Left lung (tissue), 10 donors: ENCODE data around the gene STAG3. TPM values are rescaled to one million over a fixed set of nuclear protein-coding genes. Genes with fewer than 3 reads are reported as not detected.
"Not testable (repeated sequence)": the region's sequence is repeated elsewhere in the genome, so short reads cannot be mapped to it uniquely, and the experiment has no call there.

ENCODE experiments used
- ATAC-seq: fragments of 200-7000 bp; cut with Tn5 transposase; one replicate; pipeline ENCODE4 v1.9.1; 2020; ENCODE audit warnings: moderate library complexity
- DNase-seq, 4 donors: peaks; one replicate each; pipeline ENCODE4 v3.0.0-alpha.2; 2013 to 2020
- H3K27ac ChIP-seq, 2 donors: fragments of 200-600 bp; sonication (generic) in 1 of 2; one replicate each; pipeline versions ENCODE4 v1.5.0 to v1.8.0; 2020 to 2021
- H3K27me3 ChIP-seq, 2 donors: fragments of 200-600 bp; sonication (generic) in 1 of 2; one replicate each; pipeline versions ENCODE4 v1.5.0 to v1.8.0; 2020 to 2021
- H3K36me3 ChIP-seq, 2 donors: fragments of 200-600 bp; sonication (generic) in 1 of 2; one replicate each; pipeline versions ENCODE4 v1.5.0 to v1.8.0; 2020 to 2021
- H3K4me1 ChIP-seq, 2 donors: fragments of 200-600 bp; one replicate each; pipeline ENCODE4 v1.8.0; 2021
- H3K4me3 ChIP-seq, 2 donors: fragments of 200-600 bp; sonication (generic) in 1 of 2; one replicate each; pipeline versions ENCODE4 v1.5.0 to v1.8.0; 2020 to 2021; ENCODE audit warnings: mild to moderate bottlenecking in 1 of 2
- H3K9me3 ChIP-seq, 2 donors: fragments of 200-600 bp; sonication (generic) in 1 of 2; one replicate each; pipeline versions ENCODE4 v1.5.0 to v1.8.0; 2020 to 2021
- CTCF ChIP-seq, 2 donors: fragments of 200-600 bp; sonication (generic) in 1 of 2; IDR thresholded peaks; one replicate each; pipeline versions ENCODE4 v1.5.0 to v1.8.0; 2021; ENCODE audit warnings: antibody characterized with exemption in 2 of 2
- intact Hi-C, 2 donors: fragments of 100-400 bp; cut with DNase I; formaldehyde crosslinking; loops; one replicate each; pipeline versions ENCODE4 v1.11.2 to v1.14.2; 2022
- polyA plus RNA-seq, 6 donors: library from polyadenylated mRNA; unstranded; fragments of 120-200 nt; gene quantifications; one replicate each; pipeline ENCODE4 v1.2.1, GENCODE V29; 2013; ENCODE audit not compliant: insufficient read length in 6 of 6
- total RNA-seq, 2 donors: library from RNA; stranded (reverse); fragmentation: NEBNext Ultra II Directional; extraction: Animal tissue kit (Norgen Biotek cat#: 25700); gene quantifications; one replicate each; pipeline ENCODE4 v1.2.1, GENCODE V29; 2021
- donor health status: DM: no; HTN: yes; CAD: no.
- donor health status: DM: no; HTN: no; CAD: no.

Gene STAG3
- total and polyA plus RNA-seq, 8 donors, result 0.96 to 27.3 (median 22.4) TPM

- ATAC-seq (no peak), DNase-seq (peak in 1 of 4 donors; percentile 61)
- Histone ChIP-seq H3K4me1 (no peaks in the 10 kb centered on the region), H3K36me3 (peaks cover 0 to 14% of the 10 kb centered on the region in 2 donors), H3K9me3 (no peaks in the 10 kb centered on the region), H3K27me3 (no peaks in the 10 kb centered on the region), H3K27ac (peak overlapping the region in 1 of 2 donors; percentile 34), H3K4me3 (peak overlapping the region in 1 of 2 donors; percentile 28)
- TF ChIP-seq CTCF (IDR thresholded peaks at IDR 0.05), result no peak
- intact Hi-C loops, result loop anchor here in 1 of 2 donors (5.0 kb wide), 1 partner anchor 83 kb away; no protein-coding TSS in a partner anchor
Observed at GRCh38 chr7:100220586-100221230, 43.0 kb downstream of the STAG3 start.

- ATAC-seq, result peak; percentile 9
- Histone ChIP-seq H3K9me3 (no peaks in the 10 kb centered on the region), H3K4me1 (no peaks in the 10 kb centered on the region), H3K36me3 (peaks cover 0 to 14% of the 10 kb centered on the region in 2 donors), H3K27me3 (no peaks in the 10 kb centered on the region), H3K4me3 (peak overlapping the region in 1 of 2 donors; percentile 28), H3K27ac (peak overlapping the region in 1 of 2 donors; percentile 34)
- no peak for TF ChIP-seq CTCF (IDR thresholded peaks at IDR 0.05)
- intact Hi-C loops, result loop anchor here in 1 of 2 donors (5.0 kb wide), 1 partner anchor 84 kb away; no protein-coding TSS in a partner anchor
- DNase-seq, result no peak
Observed at GRCh38 chr7:100221231-100221718, 43.6 kb downstream of the STAG3 start.

- Histone ChIP-seq H3K27me3 (no peaks in the 10 kb centered on the region), H3K9me3 (no peaks in the 10 kb centered on the region), H3K4me1 (no peaks in the 10 kb centered on the region), H3K36me3 (peaks cover 0 to 14% of the 10 kb centered on the region in 2 donors), H3K4me3 (no peak overlapping the region), H3K27ac (no peak overlapping the region)
- ATAC-seq, result no peak
- no peak for DNase-seq
- no peak for TF ChIP-seq CTCF (IDR thresholded peaks at IDR 0.05)
- intact Hi-C loops, result loop anchor here in 1 of 2 donors (5.0 kb wide), 1 partner anchor 85 kb away; no protein-coding TSS in a partner anchor
Observed at GRCh38 chr7:100221767-100222444, 44.2 kb downstream of the STAG3 start.

- no peaks in the 10 kb centered on the region for H3K27me3 ChIP-seq
- no peak overlapping the region for H3K4me3 ChIP-seq
- peaks cover 0 to 14% of the 10 kb centered on the region in 2 donors for H3K36me3 ChIP-seq
- no peak overlapping the region for H3K27ac ChIP-seq
- TF ChIP-seq CTCF (IDR thresholded peaks at IDR 0.05), result no peak
- peak in 1 of 4 donors; percentile 65 for DNase-seq
- H3K9me3 ChIP-seq, result no peaks in the 10 kb centered on the region
- ATAC-seq, result no peak
- no peaks in the 10 kb centered on the region for H3K4me1 ChIP-seq
- intact Hi-C loops, result loop anchor here in 1 of 2 donors (5.0 kb wide), 1 partner anchor 85 kb away; no protein-coding TSS in a partner anchor
Observed at GRCh38 chr7:100222445-100223132, 44.9 kb downstream of the STAG3 start.

DNA sequence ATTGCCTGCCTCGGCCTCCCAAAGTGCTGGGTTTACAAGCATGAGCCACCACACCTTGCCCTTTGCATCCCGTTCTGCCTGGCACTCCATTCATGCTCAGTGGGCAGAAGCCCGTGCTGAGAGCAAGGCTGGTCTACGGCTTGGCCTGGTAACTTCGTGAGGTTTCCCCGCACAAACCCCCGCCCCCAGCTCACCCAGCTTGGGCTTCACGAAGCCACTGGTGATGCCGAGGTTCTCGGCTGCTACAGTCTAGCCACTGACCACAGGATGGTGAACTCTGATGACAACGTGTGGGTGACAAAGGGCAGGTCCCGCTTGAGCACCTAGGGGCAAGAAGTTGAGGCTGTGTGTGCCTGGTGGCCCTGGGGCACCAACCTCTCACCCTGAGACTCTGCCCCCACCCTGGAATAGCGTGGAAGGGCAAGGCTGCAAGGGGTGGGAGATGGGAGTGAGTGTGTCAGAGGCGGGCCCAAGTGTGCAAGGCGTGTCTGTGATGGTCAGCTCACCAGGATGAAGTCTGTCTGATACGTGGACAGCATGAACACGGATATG, 45.7 kb downstream of the STAG3 start:
- not testable (repeated sequence) for H3K27ac ChIP-seq, H3K4me1 ChIP-seq, H3K9me3 ChIP-seq, H3K27me3 ChIP-seq, H3K4me3 ChIP-seq, DNase-seq, ATAC-seq
- intact Hi-C loops, result loop anchor here in 1 of 2 donors (5.0 kb wide), 1 partner anchor 86 kb away; no protein-coding TSS in a partner anchor
- peaks cover 0 to 14% of the 10 kb centered on the region in 2 donors for H3K36me3 ChIP-seq

GRCh38 chr7:100224891-100225290, 47.2 kb downstream of the STAG3 start:
- not testable (repeated sequence) for H3K4me1 ChIP-seq, H3K4me3 ChIP-seq, DNase-seq, H3K27me3 ChIP-seq, ATAC-seq, H3K9me3 ChIP-seq, H3K27ac ChIP-seq
- intact Hi-C loops, result loop anchor here in 1 of 2 donors (5.0 kb wide), 1 partner anchor 88 kb away; no protein-coding TSS in a partner anchor
- peaks cover 0 to 14% of the 10 kb centered on the region in 2 donors for H3K36me3 ChIP-seq

DNA sequence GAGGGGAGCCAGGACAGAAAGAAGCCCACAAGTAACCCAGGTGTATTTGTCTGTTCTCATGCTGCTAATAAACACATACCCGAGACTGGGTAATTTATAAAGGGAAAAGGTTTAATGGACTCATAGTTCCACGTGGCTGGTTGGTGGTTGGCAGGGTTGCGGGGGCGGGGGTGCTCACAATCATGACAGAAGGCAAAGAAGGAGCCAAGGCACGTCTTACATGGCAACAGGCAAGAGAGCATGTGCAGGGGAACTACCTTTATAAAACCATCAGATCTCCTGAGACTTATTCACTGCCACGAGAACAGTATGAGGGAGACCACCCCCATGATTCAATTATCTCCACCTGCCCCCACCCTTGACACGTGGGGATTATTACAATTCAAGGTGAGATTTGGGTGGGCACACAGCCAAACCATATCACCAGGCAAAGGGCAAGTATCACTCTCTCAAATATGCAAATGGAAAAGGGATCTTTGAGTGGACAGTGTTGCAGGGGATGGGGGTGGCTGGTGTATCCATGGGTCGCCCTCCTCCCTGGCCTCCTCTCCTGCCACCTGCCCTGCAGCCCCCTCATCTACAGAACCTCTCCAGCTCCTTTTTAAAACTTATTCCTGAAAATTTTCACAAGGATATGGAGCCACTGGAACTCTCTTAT, 57.1 kb downstream of the STAG3 start:
- DNase-seq, H3K36me3 ChIP-seq, H3K4me3 ChIP-seq, H3K27me3 ChIP-seq, H3K4me1 ChIP-seq, H3K9me3 ChIP-seq, H3K27ac ChIP-seq, ATAC-seq, intact Hi-C loops: not testable (repeated sequence)
